ENCODE measurements around the gene DYNC1I2.

- TF ChIP-seq CTCF (conservative IDR thresholded peaks at IDR 0.05; ENCODE audit: low read depth, low read length) (no peak), USF2 (IDR thresholded peaks at IDR 0.05; ENCODE audit: low read depth, low read length) (no peak), MXI1 (IDR thresholded peaks at IDR 0.05; ENCODE audit: borderline replicate concordance, low read depth, low read length) (no peak), BHLHE40 (IDR thresholded peaks at IDR 0.05; ENCODE audit: low read depth, low read length) (no peak), RCOR1 (IDR thresholded peaks at IDR 0.05; ENCODE audit: insufficient replicate concordance, low read length) (no peak), POLR2A (IDR thresholded peaks at IDR 0.05; ENCODE audit: low read depth, low read length) (no peak), SMC3 (IDR thresholded peaks at IDR 0.05; ENCODE audit: low read depth, low read length) (no peak), FOS (IDR thresholded peaks at IDR 0.05; ENCODE audit: low read depth, low read length) (no peak), NFE2L2 (IDR thresholded peaks at IDR 0.05; ENCODE audit: low read depth, low read length) (no peak), CEBPB (IDR thresholded peaks at IDR 0.05; ENCODE audit: low read depth, low read length) (no peak), MAFK (IDR thresholded peaks at IDR 0.05; ENCODE audit: low read depth, low read length) (no peak)
Measured at GRCh38 chr2:171728989-171729951, 42.0 kb downstream of the DYNC1I2 start.
